BLaER1 (cell line): ENCODE data around the gene ICA1.

Source experiments
- H3K27ac ChIP-seq: shearing (Covaris generic); formaldehyde crosslinking; 2 replicates; pipeline ENCODE4 v1.8.1; 2022
- H3K27me3 ChIP-seq: shearing (Covaris generic); formaldehyde crosslinking; 2 replicates; pipeline ENCODE4 v1.8.1; 2022
- H3K36me3 ChIP-seq: shearing (Covaris generic); formaldehyde crosslinking; 2 replicates; pipeline ENCODE4 v1.8.1; 2022
- H3K4me1 ChIP-seq: shearing (Covaris generic); formaldehyde crosslinking; 2 replicates; pipeline ENCODE4 v1.8.1; 2022
- H3K4me2 ChIP-seq: shearing (Covaris generic); formaldehyde crosslinking; 2 replicates; pipeline ENCODE4 v1.8.1; 2022
- H3K4me3 ChIP-seq: shearing (Covaris generic); formaldehyde crosslinking; 2 replicates; pipeline ENCODE4 v1.8.1; 2022
- H3K9ac ChIP-seq: shearing (Covaris generic); formaldehyde crosslinking; 2 replicates; pipeline ENCODE4 v1.8.1; 2022
- H3K9me3 ChIP-seq: shearing (Covaris generic); formaldehyde crosslinking; 2 replicates; pipeline ENCODE4 v1.8.1; 2022
- H4K20me1 ChIP-seq: shearing (Covaris generic); formaldehyde crosslinking; 2 replicates; pipeline ENCODE4 v1.8.1; 2022
- Cebpa-rat ChIP-seq: shearing (Covaris generic); IDR thresholded peaks from 2 replicates; pipeline ENCODE4 v1.8.1; 2022

ICA1 gene

DNA sequence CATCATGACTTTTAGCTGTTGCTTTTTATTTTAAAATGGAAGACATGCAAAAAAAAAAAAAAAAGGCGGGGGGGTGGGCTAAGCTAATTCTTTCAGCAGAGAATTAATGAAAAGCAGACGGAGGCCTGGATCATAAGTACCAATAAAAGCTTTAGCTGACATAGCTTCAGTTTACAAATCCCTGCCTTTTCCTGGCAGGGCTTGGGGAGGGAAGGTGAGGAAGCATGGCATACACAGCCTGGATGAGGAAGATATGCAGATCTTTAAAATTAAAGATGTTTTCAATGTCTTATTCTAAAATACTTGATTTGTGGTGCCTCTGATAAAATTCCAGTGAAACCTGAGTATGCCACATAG lies 57.0 kb downstream of the ICA1 start:
- Histone ChIP-seq H3K27ac (no peak overlapping the region), H3K4me3 (no peak overlapping the region), H3K36me3 (no peaks in the 10 kb centered on the region), H3K4me2 (no peak overlapping the region), H3K4me1 (no peaks in the 10 kb centered on the region), H4K20me1 (no peaks in the 10 kb centered on the region), H3K9ac (no peak overlapping the region), H3K27me3 (no peaks in the 10 kb centered on the region), H3K9me3 (no peaks in the 10 kb centered on the region)
- TF ChIP-seq Cebpa-rat, result no peak

DNA sequence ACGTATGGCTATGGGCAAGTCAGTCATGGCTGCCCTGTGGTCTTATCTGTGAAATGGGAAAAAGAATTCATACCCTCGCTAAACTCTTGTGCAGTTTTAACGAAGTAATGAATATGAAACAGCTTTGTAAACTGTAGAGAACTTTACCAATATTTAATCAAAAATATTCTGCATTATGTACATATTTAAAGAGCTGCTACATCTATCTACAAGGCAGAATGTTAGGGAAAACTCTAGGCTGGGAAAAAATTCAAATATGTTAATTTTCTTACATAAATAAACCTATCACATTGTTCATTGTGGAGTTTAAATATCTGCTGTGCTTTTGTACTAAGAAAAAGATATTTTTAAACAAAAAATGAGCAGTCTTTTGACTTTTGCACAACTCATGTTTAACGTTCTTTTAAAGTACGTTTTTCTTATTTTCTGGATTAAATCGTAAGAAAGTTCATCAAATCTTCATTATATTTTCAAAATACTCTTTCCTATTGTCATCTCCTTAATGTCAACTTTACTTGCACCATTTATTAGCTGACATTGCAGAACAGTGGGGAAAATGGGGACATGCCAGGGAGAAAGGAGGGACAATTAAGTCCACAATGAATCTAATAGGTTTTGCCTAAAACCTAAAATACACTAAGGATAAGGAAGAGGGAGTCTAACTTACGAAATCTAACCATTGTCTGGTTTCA lies 57.5 kb downstream of the ICA1 start:
- Histone ChIP-seq H3K9me3 (no peaks in the 10 kb centered on the region), H3K27ac (no peak overlapping the region)
- no peak for TF ChIP-seq Cebpa-rat

DNA sequence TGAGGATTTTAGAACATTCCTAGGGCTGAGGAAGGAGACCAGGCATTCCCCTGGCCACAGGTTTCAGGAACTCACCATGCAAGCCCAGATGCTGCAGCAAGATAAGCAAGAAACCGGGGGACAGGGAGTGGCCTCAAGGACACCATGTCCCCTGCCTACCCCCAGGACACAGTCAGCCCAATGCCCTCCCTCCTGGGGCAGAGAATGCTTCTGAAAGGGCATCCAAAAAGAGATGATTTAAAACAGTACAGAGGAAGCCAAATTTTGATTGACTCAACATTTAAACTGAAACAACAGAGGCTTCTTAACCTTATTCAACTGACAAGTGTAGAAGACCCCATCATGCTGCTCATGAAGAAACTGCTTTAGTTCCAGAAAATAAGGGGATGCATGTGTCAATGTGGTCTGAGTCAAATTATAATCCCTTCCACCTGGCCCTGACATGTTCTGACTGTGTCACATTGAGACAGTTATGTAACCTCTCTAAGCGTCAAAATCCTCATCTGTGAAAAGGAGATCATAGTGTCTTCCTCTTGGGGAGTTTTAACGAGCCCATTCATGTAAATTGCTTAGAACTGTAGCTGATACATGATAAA lies 60.0 kb downstream of the ICA1 start:
- H3K27ac ChIP-seq, result no peak overlapping the region
- no peaks in the 10 kb centered on the region for H3K27me3 ChIP-seq
- H3K36me3 ChIP-seq, result no peaks in the 10 kb centered on the region
- no peaks in the 10 kb centered on the region for H4K20me1 ChIP-seq
- no peak overlapping the region for H3K4me3 ChIP-seq
- H3K4me1 ChIP-seq, result peaks cover 9% of the 10 kb centered on the region
- no peaks in the 10 kb centered on the region for H3K9me3 ChIP-seq
- H3K4me2 ChIP-seq, result no peak overlapping the region
- H3K9ac ChIP-seq, result no peak overlapping the region
- TF ChIP-seq Cebpa-rat, result no peak

More for the DNA sequence above, 57.5 kb downstream of the ICA1 start:
- Histone ChIP-seq H3K4me2 (no peak overlapping the region), H3K4me3 (no peak overlapping the region), H3K27me3 (no peaks in the 10 kb centered on the region), H3K4me1 (no peaks in the 10 kb centered on the region), H3K9ac (no peak overlapping the region), H3K36me3 (no peaks in the 10 kb centered on the region), H4K20me1 (no peaks in the 10 kb centered on the region)

DNA sequence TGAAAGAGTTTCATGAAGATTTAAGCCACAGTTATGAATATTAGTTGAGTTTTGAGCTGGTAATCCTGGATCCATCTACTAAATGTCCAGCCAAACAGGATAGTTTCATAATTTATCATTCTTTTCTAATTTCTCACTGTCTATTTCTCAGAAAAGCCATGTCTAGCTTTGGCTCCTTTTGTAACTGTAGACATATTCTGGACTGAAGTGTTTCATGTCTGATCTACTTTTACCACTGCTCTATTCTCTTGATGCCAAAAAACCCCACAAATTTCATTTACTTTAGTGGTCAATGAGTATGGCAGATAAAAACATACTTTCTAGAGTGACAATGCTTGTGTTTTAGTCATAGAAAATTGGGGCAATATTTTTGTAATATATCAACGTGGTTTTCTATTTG lies 61.2 kb downstream of the ICA1 start:
- no peak overlapping the region for H3K4me2 ChIP-seq
- no peak for TF ChIP-seq Cebpa-rat
- peaks cover 9% of the 10 kb centered on the region for H3K4me1 ChIP-seq
- no peaks in the 10 kb centered on the region for H3K36me3 ChIP-seq
- no peaks in the 10 kb centered on the region for H4K20me1 ChIP-seq
- H3K9ac ChIP-seq, result no peak overlapping the region
- H3K27ac ChIP-seq, result no peak overlapping the region
- no peak overlapping the region for H3K4me3 ChIP-seq
- no peaks in the 10 kb centered on the region for H3K27me3 ChIP-seq
- no peaks in the 10 kb centered on the region for H3K9me3 ChIP-seq

DNA sequence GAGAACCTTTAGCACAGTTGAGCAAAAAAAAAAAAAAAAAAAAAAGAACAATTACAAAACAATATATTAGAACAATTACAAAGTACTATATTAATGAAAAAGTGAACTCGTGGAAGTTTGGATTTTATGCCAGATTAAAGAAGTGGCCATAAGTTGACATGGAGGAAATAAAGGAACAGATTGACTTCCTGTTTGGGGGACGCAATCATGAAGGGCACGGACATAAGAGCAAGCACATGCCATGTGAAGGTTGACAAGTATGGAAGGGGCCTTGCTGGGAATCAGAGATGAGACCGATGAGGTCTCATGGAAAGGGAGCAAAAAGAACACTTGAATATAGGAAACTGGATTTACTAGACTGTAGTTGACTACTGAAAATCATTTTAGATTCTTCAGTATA lies 61.7 kb downstream of the ICA1 start:
- Histone ChIP-seq H4K20me1 (no peaks in the 10 kb centered on the region), H3K9ac (no peak overlapping the region), H3K4me1 (peaks cover 9% of the 10 kb centered on the region), H3K9me3 (no peaks in the 10 kb centered on the region), H3K4me2 (no peak overlapping the region), H3K4me3 (no peak overlapping the region), H3K36me3 (no peaks in the 10 kb centered on the region), H3K27ac (no peak overlapping the region), H3K27me3 (no peaks in the 10 kb centered on the region)
- TF ChIP-seq Cebpa-rat, result no peak

DNA sequence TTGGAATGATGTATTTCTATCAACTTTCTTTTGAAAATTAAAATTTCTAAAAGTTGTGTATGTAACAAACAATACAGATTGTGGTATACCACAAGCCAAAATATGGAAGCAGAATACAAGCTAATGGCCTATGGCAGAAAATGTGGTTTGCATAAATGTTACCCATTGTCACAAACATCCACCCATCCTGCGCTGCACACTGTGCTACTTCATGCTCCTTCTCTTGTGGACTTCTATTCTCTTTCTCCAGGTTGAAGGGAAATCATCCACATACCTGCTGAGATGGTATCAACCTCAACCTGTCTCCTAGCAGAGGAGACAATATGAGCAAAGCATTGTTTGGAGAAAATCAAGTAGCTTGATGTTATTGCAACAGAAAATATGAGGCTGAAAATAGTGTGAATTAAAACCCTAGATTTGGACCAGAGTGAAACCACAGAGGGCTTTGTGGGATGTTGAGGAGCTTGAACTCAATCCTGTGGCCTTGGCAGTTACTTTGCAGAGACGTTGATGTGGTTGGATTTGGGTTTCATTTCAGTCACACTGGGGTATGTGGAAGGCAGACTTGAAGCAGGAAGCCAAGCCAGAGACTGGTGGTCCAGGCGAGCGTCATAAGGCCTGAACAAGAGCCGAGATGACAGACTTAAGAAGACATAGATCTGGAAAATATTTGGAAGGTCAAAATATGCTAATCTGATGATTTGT lies 63.8 kb downstream of the ICA1 start:
- H3K27ac ChIP-seq, result no peak overlapping the region
- no peaks in the 10 kb centered on the region for H4K20me1 ChIP-seq
- H3K27me3 ChIP-seq, result no peaks in the 10 kb centered on the region
- H3K9me3 ChIP-seq, result no peaks in the 10 kb centered on the region
- no peak overlapping the region for H3K4me3 ChIP-seq
- H3K36me3 ChIP-seq, result no peaks in the 10 kb centered on the region
- peak overlapping the region; percentile 32 for H3K4me2 ChIP-seq
- peaks cover 9% of the 10 kb centered on the region for H3K4me1 ChIP-seq
- no peak for TF ChIP-seq Cebpa-rat
- H3K9ac ChIP-seq, result no peak overlapping the region

DNA sequence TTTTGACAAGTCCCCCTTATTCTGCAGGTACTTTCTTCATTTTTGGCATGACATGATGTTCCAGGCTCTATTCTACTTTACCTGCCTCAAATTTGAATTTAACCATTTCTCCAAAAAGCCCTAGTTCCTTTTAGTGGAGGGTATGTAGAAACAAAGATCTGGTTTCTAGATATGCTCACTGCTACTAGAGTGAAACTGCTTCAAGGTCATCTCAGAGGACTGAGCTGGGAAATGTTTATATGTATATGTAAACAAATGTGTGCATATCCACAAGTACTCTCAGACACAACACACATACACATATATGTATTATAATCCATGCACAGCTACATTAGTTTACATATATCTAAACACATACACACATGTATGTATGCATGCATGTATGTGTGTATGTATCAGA lies 69.1 kb downstream of the ICA1 start:
- Histone ChIP-seq H3K4me2 (no peak overlapping the region), H3K4me1 (peaks cover 12% of the 10 kb centered on the region), H3K9ac (no peak overlapping the region), H4K20me1 (no peaks in the 10 kb centered on the region), H3K27ac (no peak overlapping the region), H3K36me3 (no peaks in the 10 kb centered on the region), H3K27me3 (no peaks in the 10 kb centered on the region), H3K4me3 (no peak overlapping the region), H3K9me3 (no peaks in the 10 kb centered on the region)
- TF ChIP-seq Cebpa-rat, result no peak

DNA sequence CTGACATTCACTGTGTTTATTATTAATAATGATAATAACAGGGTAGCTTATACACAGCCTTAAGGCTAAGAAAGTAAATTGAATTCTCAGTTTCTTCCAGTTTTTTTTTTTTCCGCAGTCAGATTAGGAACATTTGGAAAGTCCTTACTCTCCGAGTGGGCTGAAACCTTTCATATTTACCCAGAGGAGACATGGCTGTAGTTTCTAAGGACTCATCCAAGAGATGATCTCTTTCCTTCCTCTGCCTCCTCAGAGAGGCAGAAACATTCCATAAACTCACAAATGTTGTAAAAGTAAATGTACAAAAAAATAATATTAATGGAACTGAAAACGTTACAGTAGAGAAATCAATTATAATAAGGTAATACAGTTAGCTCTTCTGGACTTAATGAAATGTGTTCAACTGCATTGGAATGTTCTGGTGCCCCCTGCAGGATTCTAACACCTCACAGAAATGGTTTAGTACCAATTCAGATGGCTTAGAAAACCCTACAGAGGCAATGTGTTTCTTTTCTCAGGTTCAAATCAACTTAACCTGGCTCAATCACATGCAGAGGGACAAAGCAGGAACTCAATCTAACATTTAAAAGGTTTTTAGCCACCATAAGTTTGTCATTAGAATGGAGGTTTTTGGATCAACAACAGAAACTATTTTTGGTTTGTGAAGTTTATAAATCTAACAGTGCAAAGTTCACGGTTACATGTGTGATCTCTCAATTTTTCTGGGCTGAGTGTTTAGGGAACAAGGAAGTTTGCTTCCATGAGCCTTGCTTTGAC lies 71.7 kb downstream of the ICA1 start:
- no peaks in the 10 kb centered on the region for H3K27me3 ChIP-seq
- H3K27ac ChIP-seq, result no peak overlapping the region
- 0 out of 2 replicates have a peak overlapping the region, but pooled peaks have one; percentile 15 for H3K9ac ChIP-seq
- H3K36me3 ChIP-seq, result no peaks in the 10 kb centered on the region
- H3K4me2 ChIP-seq, result no peak overlapping the region
- no peak for TF ChIP-seq Cebpa-rat
- H3K9me3 ChIP-seq, result no peaks in the 10 kb centered on the region
- H3K4me3 ChIP-seq, result no peak overlapping the region
- no peaks in the 10 kb centered on the region for H4K20me1 ChIP-seq
- peaks cover 18% of the 10 kb centered on the region; the same call in 1 of the 2 replicates for H3K4me1 ChIP-seq

DNA sequence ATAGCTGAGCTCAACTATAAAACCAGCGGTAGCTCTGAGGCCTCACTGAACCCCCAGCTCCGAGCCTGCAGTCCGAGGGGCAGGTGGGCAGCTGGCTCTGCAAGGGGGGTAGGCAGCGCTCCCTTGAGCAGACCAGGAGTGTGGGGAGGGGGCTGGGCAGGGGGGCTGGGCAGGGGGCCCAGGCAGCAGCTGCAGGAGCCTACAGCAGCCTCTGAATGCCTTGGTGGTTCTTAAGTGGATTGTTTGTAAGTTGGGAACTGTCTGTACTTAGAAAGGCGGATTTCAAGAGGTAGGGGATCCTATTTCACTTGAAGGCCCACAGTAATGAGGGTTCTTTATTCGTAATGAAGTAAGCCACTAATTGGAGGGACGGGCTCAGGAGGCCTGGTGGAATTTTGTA lies 72.3 kb downstream of the ICA1 start:
- H3K27ac ChIP-seq, result no peak overlapping the region
- no peak overlapping the region for H3K4me2 ChIP-seq
- no peak overlapping the region for H3K4me3 ChIP-seq
- peaks cover 20% of the 10 kb centered on the region; the same call in 1 of the 2 replicates for H3K4me1 ChIP-seq
- no peak for TF ChIP-seq Cebpa-rat
- no peaks in the 10 kb centered on the region for H3K27me3 ChIP-seq
- no peaks in the 10 kb centered on the region for H4K20me1 ChIP-seq
- no peaks in the 10 kb centered on the region for H3K36me3 ChIP-seq
- no peak overlapping the region for H3K9ac ChIP-seq
- H3K9me3 ChIP-seq, result no peaks in the 10 kb centered on the region
